Mammary epithelial cell (primary cell): ENCODE measurements around the gene KIF5C.

Experiments
- CTCF ChIP-seq, 2 donors: IDR thresholded peaks in 1 of 2; conservative IDR thresholded peaks in 1 of 2; 2 replicates each; pipeline ENCODE4 v1.5.1; 2011 to 2012; ENCODE audit warnings: inconsistent platforms in 2 of 2, low read length in 2 of 2, mild to moderate bottlenecking in 2 of 2, control low read depth in 1 of 2, low read depth in 1 of 2; ENCODE audit not compliant: insufficient read depth in 1 of 2; ENCODE audit errors: extremely low read depth in 1 of 2
- EZH2 ChIP-seq: IDR thresholded peaks from 2 replicates; pipeline ENCODE4 v1.6.1; 2012; ENCODE audit warnings: low read length, inconsistent platforms, borderline replicate concordance

- TF ChIP-seq EZH2 (no peak), CTCF (conservative IDR thresholded peaks at IDR 0.05 in 1 of 2, IDR thresholded peaks at IDR 0.05 in 1 of 2; ENCODE audit: extremely low read depth in 1 of 2, insufficient read depth in 1 of 2, low read depth in 1 of 2, low read length in 2 of 2) (no peak)
These were observed 113.3 kb downstream of the KIF5C start for GRCh38 chr2:148988337-148988736.
